K562 (cell line): ENCODE measurements around the gene SSR2. TPM values are rescaled to one million over a fixed set of nuclear protein-coding genes. Genes with fewer than 3 reads are reported as not detected.

Experiments
- ARID1B ChIP-seq: fragments of 450-650 bp; IDR thresholded peaks from 2 replicates; pipeline ENCODE4 v1.6.1; 2016; ENCODE audit warnings: antibody characterized with exemption, mild to moderate bottlenecking, inconsistent platforms
- HDAC2 ChIP-seq: fragments of 450-650 bp; IDR thresholded peaks from 2 replicates; pipeline ENCODE4 v1.6.1; 2016; ENCODE audit warnings: mild to moderate bottlenecking
- MLX ChIP-seq, 2 experiments: fragments of 450-650 bp in 1 of 2; sonication (generic) in 1 of 2; formaldehyde crosslinking; conservative IDR thresholded peaks; 2 replicates each; pipeline versions ENCODE4 v1.4.0 to v1.8.1; 2020 to 2022; ENCODE audit warnings: mild to moderate bottlenecking in 1 of 2, missing genetic modification reagents in 1 of 2
- POLR2G ChIP-seq: fragments of 200-400 bp; formaldehyde crosslinking; IDR thresholded peaks from 2 replicates; pipeline ENCODE4 v1.6.1; 2017; ENCODE audit warnings: low read depth, mild to moderate bottlenecking, antibody characterized with exemption, low read length, moderate library complexity
- RB1 ChIP-seq: fragments of 450-650 bp; IDR thresholded peaks from 2 replicates; pipeline ENCODE4 v1.6.1; 2017; ENCODE audit warnings: low read depth, mild to moderate bottlenecking
- SMC3 ChIP-seq: conservative IDR thresholded peaks from 2 replicates; pipeline ENCODE4 v1.6.1; 2011; ENCODE audit warnings: low read depth, low read length, improper control_type of control experiment; ENCODE audit not compliant: insufficient read depth
- VEZF1 ChIP-seq: fragments of 200-800 bp; sonication (Bioruptor generic); IDR thresholded peaks from 2 replicates; pipeline ENCODE4 v1.6.1; 2017; ENCODE audit warnings: missing genetic modification characterization, missing compliant biosample characterization
- ZKSCAN8 ChIP-seq: fragments of 200-800 bp; sonication (Bioruptor generic); IDR thresholded peaks from 2 replicates; pipeline ENCODE4 v1.6.1; 2016; ENCODE audit warnings: missing genetic modification characterization, missing compliant biosample characterization
- ZNF282 ChIP-seq: sonication (generic); formaldehyde crosslinking; IDR thresholded peaks from 2 replicates; pipeline ENCODE4 v1.8.1; 2023; ENCODE audit warnings: missing genetic modification reagents
- ZNF561 ChIP-seq: fragments of 450-650 bp; formaldehyde crosslinking; conservative IDR thresholded peaks from 2 replicates; pipeline ENCODE4 v1.4.0; 2020; ENCODE audit warnings: mild to moderate bottlenecking, moderate library complexity
- polyA plus RNA-seq, 8 experiments: library from polyadenylated mRNA; depleted of rRNA in 4 of 8; stranded (reverse) in 5 of 8; unstranded in 3 of 8; fragments of >200 nt; fragmentation: Nextera tagmentation in 2 of 8; fragmentation: Illumina TruSeq in 1 of 8; extraction: Ambion mirVana in 2 of 8; extraction: Trizol in 1 of 8; gene quantifications; 2 replicates each; pipeline versions ENCODE4 v1.2.1 to v1.2.3, GENCODE V29; 2011 to 2014; ENCODE audit warnings: inconsistent platforms in 1 of 8, missing spikeins in 1 of 8
- total RNA-seq, 7 experiments: library from RNA; depleted of rRNA in 6 of 7; stranded (reverse); fragments of >200 nt in 6 of 7; fragmentation: Illumina TruSeq in 2 of 7; extraction: Trizol in 2 of 7; gene quantifications; 2 replicates each; pipeline versions ENCODE4 v1.2.1 to v1.2.3, GENCODE V29; 2011 to 2021; ENCODE audit warnings: low replicate concordance in 1 of 7
- TF ChIP-seq, protein P1 (sequence below): fragments of 250-450 bp; sonication (Bioruptor Pico); IDR thresholded peaks from 2 replicates; pipeline ENCODE4 v1.8.0; 2021; ENCODE audit warnings: moderate library complexity, mild to moderate bottlenecking, inconsistent platforms
- TF ChIP-seq, protein P2 (sequence below): fragments of 450-650 bp; formaldehyde crosslinking; IDR thresholded peaks from 2 replicates; pipeline ENCODE4 v1.4.0; 2020; ENCODE audit warnings: mild to moderate bottlenecking, moderate library complexity
- TF ChIP-seq, protein P3 (sequence below): sonication (generic); formaldehyde crosslinking; IDR thresholded peaks from 2 replicates; pipeline ENCODE4 v1.8.0; 2022; ENCODE audit warnings: missing genetic modification reagents, mild to moderate bottlenecking, moderate library complexity, borderline replicate concordance
- TF ChIP-seq, protein P4 (sequence below): fragments of 250-450 bp; sonication (Bioruptor Pico); IDR thresholded peaks from 2 replicates; pipeline ENCODE4 v1.4.0; 2020; ENCODE audit warnings: mild to moderate bottlenecking, moderate library complexity
- TF ChIP-seq, protein P5 (sequence below), 2 experiments: IDR thresholded peaks; 2 replicates each; pipeline ENCODE4 v1.6.1; 2012; ENCODE audit warnings: improper control_type of control experiment in 2 of 2, low read depth in 2 of 2, low read length in 2 of 2, borderline replicate concordance in 1 of 2

The SSR2 gene
- total and polyA plus RNA-seq, 9 of the 15 experiments (the other 6 are each of a cell fraction or from before 2014, with no cell fraction given): 161 to 411 (median 240) TPM

- no peak for TF ChIP-seq ZNF561 (CRISPR knock-in tag)
- TF ChIP-seq HDAC2: no peak
- no peak for TF ChIP-seq SMC3
- TF ChIP-seq ZNF282 (CRISPR knock-in tag): no peak
- TF ChIP-seq, protein P1, sequence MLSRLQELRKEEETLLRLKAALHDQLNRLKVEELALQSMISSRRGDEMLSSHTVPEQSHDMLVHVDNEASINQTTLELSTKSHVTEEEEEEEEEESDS (CRISPR knock-in tag): no peak
- TF ChIP-seq, protein P2, sequence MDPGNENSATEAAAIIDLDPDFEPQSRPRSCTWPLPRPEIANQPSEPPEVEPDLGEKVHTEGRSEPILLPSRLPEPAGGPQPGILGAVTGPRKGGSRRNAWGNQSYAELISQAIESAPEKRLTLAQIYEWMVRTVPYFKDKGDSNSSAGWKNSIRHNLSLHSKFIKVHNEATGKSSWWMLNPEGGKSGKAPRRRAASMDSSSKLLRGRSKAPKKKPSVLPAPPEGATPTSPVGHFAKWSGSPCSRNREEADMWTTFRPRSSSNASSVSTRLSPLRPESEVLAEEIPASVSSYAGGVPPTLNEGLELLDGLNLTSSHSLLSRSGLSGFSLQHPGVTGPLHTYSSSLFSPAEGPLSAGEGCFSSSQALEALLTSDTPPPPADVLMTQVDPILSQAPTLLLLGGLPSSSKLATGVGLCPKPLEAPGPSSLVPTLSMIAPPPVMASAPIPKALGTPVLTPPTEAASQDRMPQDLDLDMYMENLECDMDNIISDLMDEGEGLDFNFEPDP (CRISPR knock-in tag): no peak
- TF ChIP-seq, protein P3, sequence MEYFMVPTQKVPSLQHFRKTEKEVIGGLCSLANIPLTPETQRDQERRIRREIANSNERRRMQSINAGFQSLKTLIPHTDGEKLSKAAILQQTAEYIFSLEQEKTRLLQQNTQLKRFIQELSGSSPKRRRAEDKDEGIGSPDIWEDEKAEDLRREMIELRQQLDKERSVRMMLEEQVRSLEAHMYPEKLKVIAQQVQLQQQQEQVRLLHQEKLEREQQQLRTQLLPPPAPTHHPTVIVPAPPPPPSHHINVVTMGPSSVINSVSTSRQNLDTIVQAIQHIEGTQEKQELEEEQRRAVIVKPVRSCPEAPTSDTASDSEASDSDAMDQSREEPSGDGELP: no peak
- TF ChIP-seq, protein P4, sequence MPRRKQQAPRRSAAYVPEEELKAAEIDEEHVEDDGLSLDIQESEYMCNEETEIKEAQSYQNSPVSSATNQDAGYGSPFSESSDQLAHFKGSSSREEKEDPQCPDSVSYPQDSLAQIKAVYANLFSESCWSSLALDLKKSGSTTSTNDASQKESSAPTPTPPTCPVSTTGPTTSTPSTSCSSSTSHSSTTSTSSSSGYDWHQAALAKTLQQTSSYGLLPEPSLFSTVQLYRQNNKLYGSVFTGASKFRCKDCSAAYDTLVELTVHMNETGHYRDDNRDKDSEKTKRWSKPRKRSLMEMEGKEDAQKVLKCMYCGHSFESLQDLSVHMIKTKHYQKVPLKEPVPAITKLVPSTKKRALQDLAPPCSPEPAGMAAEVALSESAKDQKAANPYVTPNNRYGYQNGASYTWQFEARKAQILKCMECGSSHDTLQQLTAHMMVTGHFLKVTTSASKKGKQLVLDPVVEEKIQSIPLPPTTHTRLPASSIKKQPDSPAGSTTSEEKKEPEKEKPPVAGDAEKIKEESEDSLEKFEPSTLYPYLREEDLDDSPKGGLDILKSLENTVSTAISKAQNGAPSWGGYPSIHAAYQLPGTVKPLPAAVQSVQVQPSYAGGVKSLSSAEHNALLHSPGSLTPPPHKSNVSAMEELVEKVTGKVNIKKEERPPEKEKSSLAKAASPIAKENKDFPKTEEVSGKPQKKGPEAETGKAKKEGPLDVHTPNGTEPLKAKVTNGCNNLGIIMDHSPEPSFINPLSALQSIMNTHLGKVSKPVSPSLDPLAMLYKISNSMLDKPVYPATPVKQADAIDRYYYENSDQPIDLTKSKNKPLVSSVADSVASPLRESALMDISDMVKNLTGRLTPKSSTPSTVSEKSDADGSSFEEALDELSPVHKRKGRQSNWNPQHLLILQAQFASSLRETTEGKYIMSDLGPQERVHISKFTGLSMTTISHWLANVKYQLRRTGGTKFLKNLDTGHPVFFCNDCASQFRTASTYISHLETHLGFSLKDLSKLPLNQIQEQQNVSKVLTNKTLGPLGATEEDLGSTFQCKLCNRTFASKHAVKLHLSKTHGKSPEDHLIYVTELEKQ: no peak
- TF ChIP-seq, protein P5, sequence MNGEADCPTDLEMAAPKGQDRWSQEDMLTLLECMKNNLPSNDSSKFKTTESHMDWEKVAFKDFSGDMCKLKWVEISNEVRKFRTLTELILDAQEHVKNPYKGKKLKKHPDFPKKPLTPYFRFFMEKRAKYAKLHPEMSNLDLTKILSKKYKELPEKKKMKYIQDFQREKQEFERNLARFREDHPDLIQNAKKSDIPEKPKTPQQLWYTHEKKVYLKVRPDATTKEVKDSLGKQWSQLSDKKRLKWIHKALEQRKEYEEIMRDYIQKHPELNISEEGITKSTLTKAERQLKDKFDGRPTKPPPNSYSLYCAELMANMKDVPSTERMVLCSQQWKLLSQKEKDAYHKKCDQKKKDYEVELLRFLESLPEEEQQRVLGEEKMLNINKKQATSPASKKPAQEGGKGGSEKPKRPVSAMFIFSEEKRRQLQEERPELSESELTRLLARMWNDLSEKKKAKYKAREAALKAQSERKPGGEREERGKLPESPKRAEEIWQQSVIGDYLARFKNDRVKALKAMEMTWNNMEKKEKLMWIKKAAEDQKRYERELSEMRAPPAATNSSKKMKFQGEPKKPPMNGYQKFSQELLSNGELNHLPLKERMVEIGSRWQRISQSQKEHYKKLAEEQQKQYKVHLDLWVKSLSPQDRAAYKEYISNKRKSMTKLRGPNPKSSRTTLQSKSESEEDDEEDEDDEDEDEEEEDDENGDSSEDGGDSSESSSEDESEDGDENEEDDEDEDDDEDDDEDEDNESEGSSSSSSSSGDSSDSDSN (IDR thresholded peaks at IDR 0.05; ENCODE audit: borderline replicate concordance in 1 of 2, low read depth in 2 of 2, low read length in 2 of 2): 0 out of 4 replicates have a peak, but pooled peaks of 1 of the 2 experiments have one; percentile 6
- TF ChIP-seq RB1: 0 out of 2 replicates have a peak, but pooled peaks have one; percentile 49
- no peak for TF ChIP-seq MLX (CRISPR knock-in tag; conservative IDR thresholded peaks at IDR 0.05)
- no peak for TF ChIP-seq ZKSCAN8 (CRISPR knock-in tag)
- peak; percentile 95 for TF ChIP-seq VEZF1
- TF ChIP-seq POLR2G: peak; percentile 61
- TF ChIP-seq ARID1B: 0 out of 2 replicates have a peak, but pooled peaks have one; percentile 11
Measured at GRCh38 chr1:156053768-156054499, 33.2 kb upstream of the SSR2 start, which contains the start of gene UBQLN4 (continued).
